ENCODE measurements around the gene ARF6.

The ARF6 gene

GRCh38 chr14:49940808-49941421 is 48.0 kb downstream of the ARF6 start:
- Histone ChIP-seq H3K9me3 (no peaks in the 10 kb centered on the region), H3K27me3 (no peaks in the 10 kb centered on the region), H3K36me3 (no peaks in the 10 kb centered on the region), H3K4me3 (ENCODE audit: low read depth in 1 of 2, low read length in 1 of 2) (no peak overlapping the region), H3K27ac (no peak overlapping the region), H3K4me1 (ENCODE audit: control insufficient read depth in 1 of 2, insufficient read depth in 1 of 2, low read depth in 1 of 2, low read length in 1 of 2) (no peaks in the 10 kb centered on the region)
- TF ChIP-seq, protein P1, sequence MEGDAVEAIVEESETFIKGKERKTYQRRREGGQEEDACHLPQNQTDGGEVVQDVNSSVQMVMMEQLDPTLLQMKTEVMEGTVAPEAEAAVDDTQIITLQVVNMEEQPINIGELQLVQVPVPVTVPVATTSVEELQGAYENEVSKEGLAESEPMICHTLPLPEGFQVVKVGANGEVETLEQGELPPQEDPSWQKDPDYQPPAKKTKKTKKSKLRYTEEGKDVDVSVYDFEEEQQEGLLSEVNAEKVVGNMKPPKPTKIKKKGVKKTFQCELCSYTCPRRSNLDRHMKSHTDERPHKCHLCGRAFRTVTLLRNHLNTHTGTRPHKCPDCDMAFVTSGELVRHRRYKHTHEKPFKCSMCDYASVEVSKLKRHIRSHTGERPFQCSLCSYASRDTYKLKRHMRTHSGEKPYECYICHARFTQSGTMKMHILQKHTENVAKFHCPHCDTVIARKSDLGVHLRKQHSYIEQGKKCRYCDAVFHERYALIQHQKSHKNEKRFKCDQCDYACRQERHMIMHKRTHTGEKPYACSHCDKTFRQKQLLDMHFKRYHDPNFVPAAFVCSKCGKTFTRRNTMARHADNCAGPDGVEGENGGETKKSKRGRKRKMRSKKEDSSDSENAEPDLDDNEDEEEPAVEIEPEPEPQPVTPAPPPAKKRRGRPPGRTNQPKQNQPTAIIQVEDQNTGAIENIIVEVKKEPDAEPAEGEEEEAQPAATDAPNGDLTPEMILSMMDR (IDR thresholded peaks at IDR 0.05): no peak

GRCh38 chr14:49942090-49942489 is 49.2 kb downstream of the ARF6 start:
- H3K36me3 ChIP-seq: no peaks in the 10 kb centered on the region
- H3K27me3 ChIP-seq: no peaks in the 10 kb centered on the region
- no peaks in the 10 kb centered on the region for H3K9me3 ChIP-seq
- H3K27ac ChIP-seq: no peak overlapping the region
- H3K4me1 ChIP-seq (ENCODE audit: control insufficient read depth in 1 of 2, insufficient read depth in 1 of 2, low read depth in 1 of 2, low read length in 1 of 2): no peaks in the 10 kb centered on the region
- TF ChIP-seq, protein P1 (IDR thresholded peaks at IDR 0.05): no peak
- no peak overlapping the region for H3K4me3 ChIP-seq (ENCODE audit: low read depth in 1 of 2, low read length in 1 of 2)

DNA sequence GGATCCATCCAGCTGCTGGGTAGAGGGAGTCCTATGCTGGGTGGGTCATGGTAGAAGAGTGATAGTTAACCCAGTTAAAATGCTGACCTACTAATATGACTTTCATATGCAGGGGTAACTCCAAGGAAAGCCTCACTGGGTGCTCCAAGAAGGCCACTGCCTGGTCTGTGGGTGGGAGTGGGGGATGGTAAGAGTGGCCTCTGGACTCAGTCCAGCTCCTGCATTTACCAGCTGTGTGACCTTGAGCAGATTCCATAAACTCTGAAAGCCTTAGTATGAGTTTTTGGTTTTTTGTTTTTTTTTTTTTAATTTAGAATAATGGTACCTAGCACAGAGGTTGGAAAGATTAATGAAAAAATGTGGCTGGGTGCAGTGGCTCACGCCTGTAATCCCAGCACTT is 51.6 kb downstream of the ARF6 start:
- Histone ChIP-seq H3K4me3 (ENCODE audit: low read depth in 1 of 2, low read length in 1 of 2) (no peak overlapping the region), H3K9me3 (no peaks in the 10 kb centered on the region), H3K27ac (no peak overlapping the region), H3K4me1 (ENCODE audit: control insufficient read depth in 1 of 2, insufficient read depth in 1 of 2, low read depth in 1 of 2, low read length in 1 of 2) (no peaks in the 10 kb centered on the region), H3K27me3 (no peaks in the 10 kb centered on the region), H3K36me3 (no peaks in the 10 kb centered on the region)
- TF ChIP-seq, protein P1 (IDR thresholded peaks at IDR 0.05): no peak

DNA sequence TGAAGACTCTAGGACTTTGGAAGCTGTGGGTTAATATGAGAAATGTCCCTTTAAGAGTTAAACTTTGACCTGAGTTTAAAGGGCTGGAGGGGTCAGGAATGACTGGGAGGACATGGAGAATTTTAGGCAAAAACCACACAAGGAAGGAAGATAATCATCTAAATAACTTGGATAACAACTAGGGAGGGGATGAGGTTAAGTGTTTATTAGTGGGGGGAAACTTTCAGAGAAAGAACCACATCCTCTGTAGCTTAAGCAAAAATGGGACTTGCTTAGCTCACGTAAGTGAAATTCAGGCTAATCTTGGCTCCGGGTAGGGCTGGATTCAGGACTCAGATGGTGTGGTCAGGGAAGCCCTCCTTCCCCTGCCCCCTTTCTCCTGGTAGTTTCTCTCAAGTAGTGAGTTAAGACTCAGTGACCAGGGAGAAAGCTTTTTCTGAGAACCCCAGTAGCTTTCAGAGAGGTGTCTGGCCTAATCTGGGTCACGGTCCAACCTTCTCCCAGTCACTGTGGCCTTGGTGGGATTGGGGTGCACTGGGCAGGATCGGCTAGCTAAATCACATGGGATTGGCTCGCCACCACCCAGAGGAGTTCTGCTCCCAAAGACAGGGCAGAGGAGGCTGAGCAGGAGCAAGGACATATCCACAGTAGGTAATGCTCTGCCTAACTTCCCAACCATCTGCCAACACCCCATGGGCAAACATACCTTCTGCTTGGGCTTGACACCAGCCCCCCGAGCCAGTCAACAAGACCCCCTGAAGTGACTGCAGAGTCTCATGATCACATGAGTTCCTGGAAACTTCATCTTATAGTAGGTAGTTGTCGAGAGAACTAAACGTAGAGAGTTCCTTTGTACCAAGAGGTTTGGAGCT is 52.8 kb downstream of the ARF6 start:
- Histone ChIP-seq H3K36me3 (no peaks in the 10 kb centered on the region), H3K27ac (no peak overlapping the region), H3K4me3 (ENCODE audit: low read depth in 1 of 2, low read length in 1 of 2) (no peak overlapping the region), H3K27me3 (no peaks in the 10 kb centered on the region), H3K4me1 (ENCODE audit: control insufficient read depth in 1 of 2, insufficient read depth in 1 of 2, low read depth in 1 of 2, low read length in 1 of 2) (no peaks in the 10 kb centered on the region), H3K9me3 (no peaks in the 10 kb centered on the region)
- TF ChIP-seq, protein P1 (IDR thresholded peaks at IDR 0.05): no peak
